ENCODE data around the gene FAM168A.

GRCh38 chr11:73380897-73381410 lies 217.0 kb downstream of the FAM168A start:
- TF ChIP-seq NFXL1 (CRISPR knock-in tag; IDR thresholded peaks at IDR 0.05) (no peak), REST (IDR thresholded peaks at IDR 0.05; ENCODE audit: borderline replicate concordance) (no peak), REST (CRISPR knock-in tag; IDR thresholded peaks at IDR 0.05; ENCODE audit: low read depth) (no peak), GMEB1 (CRISPR knock-in tag; IDR thresholded peaks at IDR 0.05) (no peak), TRIM24 (IDR thresholded peaks at IDR 0.05) (no peak), E2F6 (IDR thresholded peaks at IDR 0.05; ENCODE audit: borderline replicate concordance in 1 of 2, extremely low read depth in 1 of 2, insufficient read depth in 1 of 2, insufficient read length in 1 of 2, low read depth in 1 of 2, low read length in 1 of 2, poor library complexity in 1 of 2, severe bottlenecking in 1 of 2) (no peak)
